Naive thymus-derived CD8-positive, alpha-beta T cell (primary cell): ENCODE data around the gene ABL2. TPM values are rescaled to one million over a fixed set of nuclear protein-coding genes. Genes with fewer than 3 reads are reported as not detected.
"Not testable (repeated sequence)": the region's sequence is repeated elsewhere in the genome, so short reads cannot be mapped to it uniquely, and the experiment has no call there.

ENCODE experiments used
- ATAC-seq, 2 donors: fragments of 150-1000 bp; cut with Tn5 transposase in 1 of 2; sonication (Bioruptor Pico), chemical (Tn5 transposase) in 1 of 2; 1 replicate in 1 of 2; 2 replicates in 1 of 2; pipeline ENCODE4 v1.10.0; 2021; ENCODE audit warnings: mild to moderate bottlenecking in 2 of 2, moderate library complexity in 2 of 2
- POLR2A ChIA-PET: fragments of 350-600 bp; sonication (Branson Sonifier 250); formaldehyde crosslinking; loops from one replicate; lab custom pipeline; 2021; ENCODE audit warnings: antibody characterized with exemption; lab: Charles Lee
- DNase-seq, 10 donors: peaks; one replicate each; pipeline versions ENCODE4 v3.0.0 to v3.0.0-alpha.2; 2020 to 2022
- H3K27ac Mint-ChIP-seq, 10 donors: one replicate each; pipeline ENCODE4 v1.8.0; 2020 to 2022; ENCODE audit warnings: mild to moderate bottlenecking in 10 of 10, mixed read lengths in 10 of 10, moderate library complexity in 4 of 10, inconsistent platforms in 1 of 10
- H3K27me3 Mint-ChIP-seq, 5 donors: one replicate each; pipeline ENCODE4 v1.8.0; 2021 to 2022; ENCODE audit warnings: mixed read lengths in 5 of 5
- H3K36me3 Mint-ChIP-seq, 3 donors: one replicate each; pipeline ENCODE4 v1.8.0; 2020 to 2022; ENCODE audit warnings: mixed read lengths in 3 of 3, mild to moderate bottlenecking in 2 of 3, inconsistent platforms in 1 of 3
- H3K4me1 Mint-ChIP-seq, 4 donors: one replicate each; pipeline ENCODE4 v1.8.0; 2021 to 2022; ENCODE audit warnings: mixed read lengths in 4 of 4
- H3K4me3 Mint-ChIP-seq, 10 donors: one replicate each; pipeline ENCODE4 v1.8.0; 2020 to 2022; ENCODE audit warnings: mild to moderate bottlenecking in 10 of 10, mixed read lengths in 10 of 10, moderate library complexity in 6 of 10, inconsistent platforms in 1 of 10
- H3K9me3 Mint-ChIP-seq, 9 donors: one replicate each; pipeline ENCODE4 v1.8.0; 2020 to 2022; ENCODE audit warnings: mixed read lengths in 9 of 9, mild to moderate bottlenecking in 3 of 9, inconsistent platforms in 1 of 9, moderate library complexity in 1 of 9
- polyA plus RNA-seq, 3 donors: library from polyadenylated mRNA; unstranded; fragments of 300-500 nt; fragmentation: Illumina TruSeq; gene quantifications; one replicate each; pipeline ENCODE4 v1.2.3, GENCODE V29; 2021
- total RNA-seq, 8 experiments: library from RNA in 2 of 8; stranded (reverse) in 2 of 8; gene quantifications; one replicate each; pipeline ENCODE4 v1.2.3 and lab custom pipeline; 2021 to 2026

The ABL2 gene
- total and polyA plus RNA-seq, 5 experiments from 2014 or later, result 0.45 to 19.3 (median 2.2) TPM

GRCh38 chr1:179241530-179242097, 12.1 kb upstream of the ABL2 start:
- no peak overlapping the region for H3K4me3 Mint-ChIP-seq
- DNase-seq, result no peak
- no peak overlapping the region for H3K27ac Mint-ChIP-seq
- no peaks in the 10 kb centered on the region for H3K27me3 Mint-ChIP-seq
- POLR2A ChIA-PET, result no interaction called here
- no peak for ATAC-seq
- no peaks in the 10 kb centered on the region for H3K4me1 Mint-ChIP-seq
- H3K9me3 Mint-ChIP-seq, result no peaks in the 10 kb centered on the region
- no peaks in the 10 kb centered on the region for H3K36me3 Mint-ChIP-seq

GRCh38 chr1:179237222-179237621, 7.7 kb upstream of the ABL2 start:
- no peak overlapping the region for H3K27ac Mint-ChIP-seq
- H3K36me3 Mint-ChIP-seq, result no peaks in the 10 kb centered on the region
- H3K4me1 Mint-ChIP-seq, result no peaks in the 10 kb centered on the region

DNA sequence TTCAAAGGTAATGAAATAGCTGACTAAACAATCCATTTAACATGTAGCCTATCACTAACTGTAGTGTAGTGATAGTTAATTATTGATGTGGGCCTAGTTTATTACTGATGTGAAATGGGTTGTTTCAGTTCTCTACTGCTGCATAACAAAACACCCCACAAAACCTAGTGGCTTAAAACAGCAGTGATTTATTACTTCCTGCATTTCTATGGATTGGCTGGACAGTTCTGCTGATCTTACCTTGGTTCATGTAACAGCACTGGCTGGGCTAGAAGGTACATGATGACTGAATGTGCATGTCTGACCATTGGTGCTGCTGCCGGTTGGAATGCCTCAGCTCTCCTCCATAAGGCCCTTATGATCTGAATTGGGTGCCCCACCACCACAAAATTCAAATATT, 5.4 kb upstream of the ABL2 start:
- Mint-ChIP-seq H3K4me3 (no peak overlapping the region), H3K36me3 (no peaks in the 10 kb centered on the region), H3K4me1 (peaks cover under 1 to 9% (median 6%) of the 10 kb centered on the region in 4 donors), H3K27me3 (no peaks in the 10 kb centered on the region), H3K9me3 (no peaks in the 10 kb centered on the region), H3K27ac (no peak overlapping the region)
- no peak for ATAC-seq
- DNase-seq, result no peak
- POLR2A ChIA-PET, result no interaction called here

More at GRCh38 chr1:179237222-179237621, 7.7 kb upstream of the ABL2 start:
- POLR2A ChIA-PET, result no interaction called here
- ATAC-seq (no peak), DNase-seq (no peak)
- Mint-ChIP-seq H3K9me3 (no peaks in the 10 kb centered on the region), H3K27me3 (no peaks in the 10 kb centered on the region), H3K4me3 (no peak overlapping the region)

- H3K36me3 Mint-ChIP-seq, result peaks cover 0 to 2% (median 0%) of the 10 kb centered on the region in 3 donors
- H3K9me3 Mint-ChIP-seq, result no peaks in the 10 kb centered on the region
- peak overlapping the region in 3 of 10 donors; percentile 3 to 45 (median 22) for H3K27ac Mint-ChIP-seq
- no peak for DNase-seq
- peaks cover 16 to 28% (median 25%) of the 10 kb centered on the region in 4 donors for H3K4me1 Mint-ChIP-seq
- POLR2A ChIA-PET, result no interaction called here
- no peak overlapping the region for H3K4me3 Mint-ChIP-seq
- no peak for ATAC-seq
- H3K27me3 Mint-ChIP-seq, result no peaks in the 10 kb centered on the region
These were observed 2.4 kb upstream of the ABL2 start for GRCh38 chr1:179231923-179232322.

DNA sequence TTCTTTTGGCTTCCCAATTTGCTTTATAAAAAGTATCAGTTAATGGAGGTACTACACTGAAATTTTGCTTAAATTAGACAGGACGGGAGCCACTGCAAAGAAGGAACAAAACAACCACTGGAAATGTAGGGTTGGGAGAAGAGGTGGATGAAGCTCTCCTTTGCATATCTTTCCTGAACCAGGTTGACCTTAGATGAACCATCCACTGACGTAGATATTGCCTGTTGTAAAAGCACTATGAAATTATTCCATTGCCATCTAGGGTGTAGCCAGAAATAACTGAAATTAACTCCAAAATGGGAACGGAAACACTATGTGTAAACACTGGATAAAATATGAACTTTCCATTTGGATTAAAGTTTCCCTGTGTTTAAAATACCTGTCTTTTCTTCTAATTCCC, 1.2 kb upstream of the ABL2 start:
- DNase-seq (no peak), ATAC-seq (no peak)
- peaks cover 0 to 2% (median 0%) of the 10 kb centered on the region in 3 donors for H3K36me3 Mint-ChIP-seq
- peaks cover 21 to 37% (median 33%) of the 10 kb centered on the region in 4 donors for H3K4me1 Mint-ChIP-seq
- H3K27me3 Mint-ChIP-seq, result no peaks in the 10 kb centered on the region
- H3K4me3 Mint-ChIP-seq, result peak overlapping the region in 9 of 10 donors; percentile 87 to 95 (median 94)
- POLR2A ChIA-PET, result interaction anchor here (1.0 to 1.7 kb wide), 2 partner anchors 63 to 101 kb away, joined by 3 to 8 read pairs; partner anchors contain the start of gene SOAT1
- peak overlapping the region in 7 of 10 donors; percentile 15 to 95 (median 95) for H3K27ac Mint-ChIP-seq
- no peaks in the 10 kb centered on the region for H3K9me3 Mint-ChIP-seq

- DNase-seq, result peak in 1 of 10 donors; percentile 7
These were observed 774 bp upstream of the ABL2 start for GRCh38 chr1:179230251-179230650.

DNA sequence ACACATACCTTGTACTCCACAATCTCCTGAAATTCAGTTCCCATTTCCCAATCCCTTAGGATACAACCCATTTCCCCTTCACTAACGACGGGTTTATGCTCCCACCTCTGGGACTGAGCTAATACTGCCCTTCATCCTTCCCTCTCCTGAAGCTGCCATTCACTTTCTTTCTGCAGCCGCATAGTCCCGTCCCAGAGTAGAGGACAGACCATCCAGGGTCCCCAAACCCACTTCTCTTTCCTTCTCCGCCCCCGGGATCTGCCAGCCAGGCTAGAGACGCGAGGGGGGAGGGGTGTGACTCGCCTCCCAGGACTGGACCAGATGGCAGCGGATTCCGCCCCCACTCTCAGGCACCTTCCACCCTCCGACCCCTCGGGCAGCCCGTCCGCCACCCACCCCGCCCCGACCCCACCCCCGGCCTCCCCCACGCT, 679 bp downstream of the ABL2 start:
- POLR2A ChIA-PET, result no interaction called here
- peak overlapping the region; percentile 86 to 95 (median 90) for H3K4me3 Mint-ChIP-seq

More at GRCh38 chr1:179230251-179230650, 774 bp upstream of the ABL2 start:
- no peaks in the 10 kb centered on the region for H3K27me3 Mint-ChIP-seq
- H3K4me3 Mint-ChIP-seq, result peak overlapping the region; percentile 87 to 95 (median 94)
- peak; percentile 2 to 5 for ATAC-seq
- H3K27ac Mint-ChIP-seq, result peak overlapping the region; percentile 84 to 98 (median 95)
- H3K4me1 Mint-ChIP-seq, result peaks cover 21 to 37% (median 34%) of the 10 kb centered on the region in 4 donors
- peaks cover 0 to 2% (median 0%) of the 10 kb centered on the region in 3 donors for H3K36me3 Mint-ChIP-seq
- no peaks in the 10 kb centered on the region for H3K9me3 Mint-ChIP-seq
- POLR2A ChIA-PET, result interaction anchor here (1.0 to 1.7 kb wide), 2 partner anchors 64 to 100 kb away, joined by 3 to 8 read pairs; partner anchors contain the start of gene SOAT1

DNA sequence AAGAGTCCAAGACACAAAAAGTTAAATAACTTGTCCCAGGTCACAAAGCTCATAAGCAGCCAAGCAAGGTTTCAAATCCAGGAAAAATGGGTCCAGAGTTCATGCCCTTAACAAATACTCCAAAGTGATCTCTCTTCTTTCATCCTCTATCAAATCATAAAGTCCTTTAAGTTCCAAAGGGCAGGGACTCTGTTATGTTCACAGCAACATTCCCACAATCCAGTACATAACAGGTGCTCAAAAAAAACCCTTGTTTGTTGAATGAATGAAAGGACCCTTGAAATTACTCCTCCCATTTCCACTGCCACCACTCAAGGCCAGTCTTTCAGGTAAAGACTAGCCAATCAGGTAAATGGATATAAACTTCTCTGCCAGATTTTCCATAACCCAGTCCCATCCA, 2.7 kb downstream of the ABL2 start:
- H3K4me1 Mint-ChIP-seq, result peaks cover 22 to 37% (median 35%) of the 10 kb centered on the region in 4 donors
- H3K27ac Mint-ChIP-seq, result peak overlapping the region in 3 of 10 donors; percentile 5 to 47 (median 7)
- ATAC-seq (no peak), DNase-seq (no peak)
- H3K9me3 Mint-ChIP-seq, result no peaks in the 10 kb centered on the region
- POLR2A ChIA-PET, result no interaction called here
- H3K4me3 Mint-ChIP-seq, result peak overlapping the region in 3 of 10 donors; percentile 89 to 95 (median 90)
- no peaks in the 10 kb centered on the region for H3K27me3 Mint-ChIP-seq
- H3K36me3 Mint-ChIP-seq, result peaks cover 0 to 18% (median 3%) of the 10 kb centered on the region in 3 donors

More for the DNA sequence above, 679 bp downstream of the ABL2 start:
- peaks cover 0 to 7% (median under 1%) of the 10 kb centered on the region in 3 donors for H3K36me3 Mint-ChIP-seq
- H3K27me3 Mint-ChIP-seq, result no peaks in the 10 kb centered on the region
- ATAC-seq (peak; percentile 4), DNase-seq (peak in 6 of 10 donors; percentile 5 to 23 (median 15))
- H3K27ac Mint-ChIP-seq, result peak overlapping the region; percentile 70 to 96 (median 87)
- H3K9me3 Mint-ChIP-seq, result no peaks in the 10 kb centered on the region
- peaks cover 21 to 37% (median 35%) of the 10 kb centered on the region in 4 donors for H3K4me1 Mint-ChIP-seq

DNA sequence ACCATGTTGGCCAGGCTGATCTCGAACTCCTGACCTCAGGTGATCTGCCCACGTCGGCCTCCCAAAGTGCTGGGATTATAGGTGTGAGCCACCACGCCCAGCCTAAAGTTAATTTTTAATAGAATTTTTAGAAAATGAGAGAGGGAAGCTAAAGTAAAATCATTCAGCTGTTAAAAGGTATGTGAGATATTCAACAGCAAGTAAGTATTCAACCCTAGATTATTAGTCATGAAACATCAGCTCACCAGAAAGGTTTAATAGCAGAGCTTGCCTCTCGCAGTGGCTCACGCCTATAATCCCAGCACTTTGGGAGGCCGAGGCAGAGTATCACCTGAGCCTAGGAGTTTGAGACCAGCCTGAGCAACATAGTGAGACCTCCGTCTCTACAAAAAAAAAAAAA, 5.0 kb downstream of the ABL2 start:
- POLR2A ChIA-PET, ATAC-seq: not testable (repeated sequence)

DNA sequence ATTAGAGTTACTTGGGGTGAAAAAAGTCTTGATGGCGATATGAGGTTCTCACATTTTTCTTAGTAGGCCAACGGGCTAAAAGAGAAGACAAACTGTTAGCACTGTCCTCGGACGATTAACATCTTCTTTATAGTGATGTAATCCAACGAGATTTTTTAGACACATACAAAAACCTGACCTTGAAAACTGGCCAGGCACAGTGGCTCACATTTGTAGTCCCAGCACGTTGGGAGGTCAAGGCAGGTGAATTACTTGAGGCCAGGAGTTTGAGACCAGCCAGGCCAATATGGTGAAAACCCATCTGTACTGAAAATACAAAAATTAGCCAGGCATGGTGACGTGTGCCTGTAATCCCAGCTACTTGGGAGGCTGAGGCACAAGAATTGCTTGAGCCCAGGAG, 8.4 kb downstream of the ABL2 start:
- DNase-seq, H3K9me3 Mint-ChIP-seq, H3K27me3 Mint-ChIP-seq, ATAC-seq, H3K4me3 Mint-ChIP-seq, POLR2A ChIA-PET: not testable (repeated sequence)
- H3K36me3 Mint-ChIP-seq, result peaks cover 0 to 49% (median 20%) of the 10 kb centered on the region in 3 donors
- peak overlapping the region in 1 of 10 donors; percentile 37 for H3K27ac Mint-ChIP-seq
- peaks cover 9 to 20% (median 17%) of the 10 kb centered on the region in 4 donors for H3K4me1 Mint-ChIP-seq

More for the DNA sequence above, 5.0 kb downstream of the ABL2 start:
- Mint-ChIP-seq H3K4me1 (peaks cover 22 to 36% (median 31%) of the 10 kb centered on the region in 4 donors), H3K36me3 (peaks cover 0 to 32% (median 11%) of the 10 kb centered on the region in 3 donors)
- H3K27me3 Mint-ChIP-seq, H3K27ac Mint-ChIP-seq, H3K9me3 Mint-ChIP-seq, H3K4me3 Mint-ChIP-seq, DNase-seq: not testable (repeated sequence)

GRCh38 chr1:179217943-179218507, 11.5 kb downstream of the ABL2 start:
- Mint-ChIP-seq H3K27ac (peak overlapping the region in 3 of 10 donors; percentile 14 to 65 (median 53)), H3K36me3 (peaks cover 0 to 36% (median 17%) of the 10 kb centered on the region in 3 donors), H3K4me3 (no peak overlapping the region), H3K27me3 (no peaks in the 10 kb centered on the region), H3K4me1 (peaks cover 5 to 23% (median 17%) of the 10 kb centered on the region in 4 donors), H3K9me3 (no peaks in the 10 kb centered on the region)
- no peak for ATAC-seq
- POLR2A ChIA-PET, result interaction anchor here (0.5 to 0.6 kb wide), 2 partner anchors 10 to 772 kb away, joined by 3 to 4 read pairs; no protein-coding TSS in a partner anchor
- DNase-seq, result no peak

- H3K27me3 Mint-ChIP-seq, ATAC-seq, H3K27ac Mint-ChIP-seq, H3K9me3 Mint-ChIP-seq, H3K4me3 Mint-ChIP-seq, DNase-seq: not testable (repeated sequence)
- H3K36me3 Mint-ChIP-seq, result peaks cover 0 to 19% (median 8%) of the 10 kb centered on the region in 3 donors
- POLR2A ChIA-PET, result interaction anchor here (0.6 kb wide), 1 partner anchor 16 kb away, joined by 4 read pairs; no protein-coding TSS in a partner anchor
- H3K4me1 Mint-ChIP-seq, result peaks cover 8 to 22% (median 20%) of the 10 kb centered on the region in 4 donors
These were observed 16.2 kb downstream of the ABL2 start for GRCh38 chr1:179213317-179213716.
